ENCODE measurements around the gene MMS19.
"Not testable (repeated sequence)": the region's sequence is repeated elsewhere in the genome, so short reads cannot be mapped to it uniquely, and the experiment has no call there.

The MMS19 gene

GRCh38 chr10:97528876-97529275 is 30.7 kb upstream of the MMS19 start:
- not testable (repeated sequence) for DNase-seq

GRCh38 chr10:97525683-97526110 is 27.5 kb upstream of the MMS19 start:
- no peak for DNase-seq

GRCh38 chr10:97525086-97525485 is 26.9 kb upstream of the MMS19 start:
- DNase-seq: no peak

GRCh38 chr10:97522937-97523336 is 24.7 kb upstream of the MMS19 start:
- no peak for DNase-seq

- no peak for DNase-seq
Measured at GRCh38 chr10:97522071-97522470, 23.8 kb upstream of the MMS19 start.

GRCh38 chr10:97520978-97521761 is 22.9 kb upstream of the MMS19 start:
- no peak for DNase-seq

- DNase-seq: no peak
Measured at GRCh38 chr10:97520520-97520919, 22.3 kb upstream of the MMS19 start.

- DNase-seq: no peak
Measured at GRCh38 chr10:97519342-97519741, 21.1 kb upstream of the MMS19 start.

- DNase-seq: peak; percentile 64
Measured at GRCh38 chr10:97518301-97519043, 20.2 kb upstream of the MMS19 start.

GRCh38 chr10:97517778-97518300 is 19.6 kb upstream of the MMS19 start:
- DNase-seq: no peak

GRCh38 chr10:97517096-97517750 is 19.0 kb upstream of the MMS19 start:
- no peak for DNase-seq

GRCh38 chr10:97515271-97515978 is 17.2 kb upstream of the MMS19 start:
- DNase-seq: no peak

GRCh38 chr10:97514344-97514743 is 16.1 kb upstream of the MMS19 start:
- DNase-seq: no peak

- no peak for DNase-seq
Measured at GRCh38 chr10:97512993-97513392, 14.8 kb upstream of the MMS19 start.

- no peak for DNase-seq
Measured at GRCh38 chr10:97511711-97512440, 13.7 kb upstream of the MMS19 start.

GRCh38 chr10:97510686-97511085 is 12.5 kb upstream of the MMS19 start:
- DNase-seq: no peak

- DNase-seq: no peak
Measured at GRCh38 chr10:97509120-97509680, 11.0 kb upstream of the MMS19 start.

GRCh38 chr10:97508342-97508741 is 10.1 kb upstream of the MMS19 start:
- no peak for DNase-seq

GRCh38 chr10:97506199-97506991 is 8.2 kb upstream of the MMS19 start:
- DNase-seq: no peak

- no peak for DNase-seq
Measured at GRCh38 chr10:97505152-97505551, 6.9 kb upstream of the MMS19 start.

GRCh38 chr10:97503406-97503805 is 5.2 kb upstream of the MMS19 start:
- no peak for DNase-seq

Measured in left hindlimb (tissue), 1 donor.